ENCODE measurements around the gene ITPRID2.

- TF ChIP-seq CTCF (IDR thresholded peaks at IDR 0.05) (no peak), POLR2A (IDR thresholded peaks at IDR 0.05) (no peak)
Observed at GRCh38 chr2:181878448-181878847, 13.1 kb upstream of the ITPRID2 start.

Measured in testis (tissue), 2 donors.